GM19397 (cell line): Measurements from ENCODE around the gene C18orf54.
"Not testable (repeated sequence)": the region's sequence is repeated elsewhere in the genome, so short reads cannot be mapped to it uniquely, and the experiment has no call there.

Source experiments
- ATAC-seq: cut with Tn5 transposase; IDR thresholded peaks from one replicate; pipeline ENCODE4 v1.9.1; 2021; ENCODE audit warnings: mild to moderate bottlenecking, moderate library complexity; ENCODE audit not compliant: unreplicated experiment

Gene C18orf54

DNA sequence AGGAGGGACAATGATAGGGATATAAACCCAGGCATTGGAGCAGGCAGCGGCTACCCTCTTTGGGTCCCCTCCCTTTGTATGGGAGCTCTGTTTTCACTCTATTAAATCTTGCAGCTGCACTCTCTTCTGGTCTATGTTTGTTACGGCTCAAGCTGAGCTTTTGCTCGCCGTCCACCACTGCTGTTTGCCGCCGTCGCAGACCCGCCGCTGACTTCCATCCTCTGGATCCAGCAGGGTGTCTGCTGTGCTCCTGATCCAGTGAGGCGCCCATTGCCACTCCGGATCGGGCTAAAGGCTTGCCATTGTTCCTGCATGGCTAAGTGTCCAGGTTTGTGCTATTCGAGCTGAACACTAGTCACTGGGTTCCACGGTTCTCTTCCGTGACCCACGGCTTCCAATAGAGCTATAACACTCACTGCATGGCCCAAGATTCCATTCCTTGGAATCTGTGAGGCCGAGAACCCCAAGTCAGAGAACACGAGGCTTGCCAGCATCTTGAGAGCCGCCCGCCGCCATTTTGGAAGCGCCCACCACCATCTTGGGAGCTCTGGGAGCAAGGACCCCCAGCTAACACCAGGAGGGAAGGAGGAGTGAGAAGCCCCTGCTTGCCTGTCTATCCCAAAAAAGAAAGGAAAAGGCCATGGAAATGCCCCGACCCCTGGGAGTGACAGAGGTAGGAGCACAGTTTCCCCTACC is 29.2 kb downstream of the C18orf54 start:
- not testable (repeated sequence) for ATAC-seq

DNA sequence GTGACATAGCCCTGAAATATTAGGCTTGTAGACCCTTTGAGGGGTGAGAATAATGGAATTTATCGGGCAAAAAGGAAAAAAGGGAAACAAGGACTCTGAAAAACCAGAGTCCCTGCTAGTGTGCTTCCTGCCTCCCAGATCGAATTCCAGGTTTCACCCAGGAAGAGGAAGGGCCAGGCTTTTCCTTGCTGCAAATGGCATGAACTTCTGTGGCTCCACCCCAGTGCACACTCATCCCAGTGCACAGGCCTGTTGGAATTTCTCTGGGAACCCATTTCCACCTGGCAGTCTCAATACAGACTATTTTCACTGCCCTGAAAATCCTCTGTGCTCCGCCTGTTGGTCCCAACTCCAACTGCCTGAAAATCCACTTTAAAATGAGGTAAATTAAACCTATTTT is 29.9 kb downstream of the C18orf54 start:
- no peak for ATAC-seq

DNA sequence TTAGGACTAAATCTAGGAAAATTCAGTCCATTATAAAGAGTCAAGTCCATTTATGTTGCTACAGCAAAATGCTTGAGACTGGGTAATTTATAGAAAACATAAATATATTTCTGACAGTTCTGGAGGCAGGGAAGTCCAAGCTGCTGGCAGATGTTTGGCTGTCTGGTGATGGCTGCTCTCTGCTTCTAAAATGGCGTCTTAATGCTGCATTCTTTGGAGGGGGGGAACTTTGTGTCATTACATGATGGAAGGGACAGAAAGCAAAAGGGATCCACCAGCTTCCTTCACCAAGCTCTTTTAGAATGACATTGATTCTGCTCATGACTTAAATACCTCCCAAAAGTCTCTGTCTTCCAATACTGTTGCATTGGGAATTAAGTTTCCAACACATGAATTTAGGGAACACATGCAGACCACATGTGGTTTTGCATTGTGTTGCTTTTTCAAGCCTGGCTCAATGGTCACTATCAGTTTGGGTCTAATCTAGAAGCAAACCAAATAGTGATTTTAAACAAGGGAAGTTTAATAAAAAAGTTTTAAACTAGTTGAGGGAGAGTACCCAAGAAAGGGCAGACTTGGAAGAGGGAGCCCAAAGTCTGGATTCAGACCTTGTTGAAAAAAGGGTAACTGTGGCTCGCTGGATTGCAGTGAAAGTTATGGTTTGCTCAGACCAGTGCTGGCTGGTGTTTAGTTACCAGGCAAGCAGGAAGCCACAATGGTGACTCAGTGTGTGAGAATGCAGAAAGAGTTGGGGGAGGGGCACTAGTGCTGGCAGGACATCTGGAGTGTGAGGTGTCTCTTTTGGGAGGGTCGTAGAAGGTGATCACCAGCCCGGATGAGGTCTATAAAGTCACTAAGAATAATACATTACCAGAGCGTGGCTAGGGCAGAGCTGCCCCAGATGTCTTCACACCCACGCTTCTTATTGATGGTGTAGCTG is 30.8 kb downstream of the C18orf54 start:
- ATAC-seq: peak; percentile 84

DNA sequence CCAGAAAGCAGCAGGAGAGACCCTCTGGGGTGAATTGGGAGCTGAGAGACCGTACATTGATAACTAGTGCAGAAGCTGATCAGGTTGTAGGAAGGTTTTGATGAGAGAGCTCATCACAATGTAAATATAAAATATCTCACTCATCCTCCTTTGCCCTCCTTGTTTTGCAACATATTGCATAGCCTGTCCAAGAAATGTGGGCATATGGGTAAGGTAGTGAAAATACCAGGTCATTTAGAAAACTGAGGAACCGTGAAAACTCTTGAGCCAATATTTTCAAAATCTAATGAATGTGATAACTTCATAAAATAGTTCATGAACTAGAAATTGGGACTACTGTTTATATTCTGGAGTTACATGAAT is 31.4 kb downstream of the C18orf54 start:
- ATAC-seq: no peak

DNA sequence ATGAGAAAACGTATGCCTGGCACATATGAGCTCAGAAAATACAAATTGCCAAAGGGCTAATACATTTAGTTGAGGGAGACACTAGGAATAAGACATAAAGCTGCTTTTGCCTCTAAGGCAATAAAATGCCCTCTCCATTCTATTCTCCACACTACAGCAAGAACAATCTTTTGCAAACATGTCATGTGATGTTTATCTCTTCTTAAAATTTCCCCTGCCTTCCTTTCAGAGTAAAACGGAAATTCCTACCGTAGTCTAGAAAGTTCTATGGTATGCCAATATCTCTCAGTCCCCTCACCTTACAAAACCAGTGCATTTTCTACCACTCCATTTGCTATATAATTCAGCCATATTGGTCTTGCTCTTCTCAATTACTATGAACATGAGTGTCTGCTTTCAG is 33.1 kb downstream of the C18orf54 start:
- no peak for ATAC-seq

DNA sequence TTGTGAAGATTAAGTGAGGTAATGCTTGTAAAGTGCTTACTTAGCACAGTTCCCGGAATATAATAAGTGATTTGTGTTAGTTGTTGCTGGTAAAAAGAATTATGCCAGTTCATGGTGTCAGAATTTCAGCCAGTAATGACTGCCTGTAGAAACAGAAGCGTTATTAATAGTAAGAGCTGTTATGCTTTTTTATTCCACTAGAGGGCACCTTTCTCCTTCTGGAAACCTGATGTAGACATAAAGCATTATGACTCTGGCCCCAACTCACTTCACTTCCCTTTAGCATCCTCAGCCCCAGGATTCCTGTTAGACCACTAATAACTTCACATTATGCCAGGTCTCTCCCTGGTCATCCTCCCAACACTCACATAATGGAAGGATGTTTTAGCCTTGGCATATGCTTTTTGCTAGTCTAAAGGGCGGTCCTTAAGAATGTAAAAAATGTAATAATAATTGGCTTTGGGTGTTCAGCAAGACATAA is 34.9 kb downstream of the C18orf54 start:
- peak; percentile 65 for ATAC-seq

DNA sequence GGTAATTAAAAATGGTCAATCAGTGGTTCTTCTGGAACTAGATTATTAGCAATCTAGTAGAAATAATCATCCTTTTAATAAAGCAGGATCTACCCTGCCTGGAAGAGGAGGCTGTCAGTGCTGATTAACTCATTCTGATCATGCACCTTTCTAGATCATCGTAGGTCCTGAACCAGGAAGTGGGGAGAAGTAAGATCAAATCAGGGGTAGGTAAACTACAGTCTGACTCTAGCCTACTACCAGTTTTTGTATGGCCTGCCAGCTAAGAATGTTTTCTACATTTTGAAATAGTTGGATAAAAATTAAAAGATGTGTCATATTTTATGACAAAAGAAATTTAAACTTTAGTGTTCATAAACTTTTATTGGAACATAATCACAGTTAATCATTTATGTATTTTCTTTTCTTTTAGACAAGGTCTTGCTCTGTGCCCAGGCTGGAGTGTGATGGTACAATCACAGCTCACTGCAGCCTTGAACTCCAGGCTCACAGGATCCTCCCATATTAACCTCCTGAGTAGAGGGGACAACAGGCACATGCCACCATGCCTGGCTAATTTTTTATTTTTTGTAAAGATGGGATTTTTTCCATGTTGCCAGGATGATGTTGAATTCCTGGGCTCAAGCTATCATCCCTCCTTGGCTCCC is 36.1 kb downstream of the C18orf54 start:
- no peak for ATAC-seq

DNA sequence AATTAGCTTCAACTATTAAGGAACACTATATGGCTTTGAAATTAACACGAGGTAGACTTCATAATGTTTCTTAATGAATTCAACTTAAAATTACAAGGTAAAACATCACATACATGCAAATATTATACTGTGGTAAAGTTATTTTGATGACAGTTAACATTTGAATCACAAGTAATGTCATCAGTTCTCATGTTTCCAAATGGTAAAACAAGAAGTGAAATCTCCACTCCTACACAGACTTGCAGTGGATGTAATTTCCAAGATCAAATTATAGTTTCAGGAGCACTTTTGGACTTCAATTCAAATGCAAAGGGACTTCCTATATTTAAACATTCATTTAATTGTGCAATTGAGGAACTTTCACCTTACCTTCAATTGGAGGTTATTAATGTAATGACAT is 39.1 kb downstream of the C18orf54 start:
- no peak for ATAC-seq

DNA sequence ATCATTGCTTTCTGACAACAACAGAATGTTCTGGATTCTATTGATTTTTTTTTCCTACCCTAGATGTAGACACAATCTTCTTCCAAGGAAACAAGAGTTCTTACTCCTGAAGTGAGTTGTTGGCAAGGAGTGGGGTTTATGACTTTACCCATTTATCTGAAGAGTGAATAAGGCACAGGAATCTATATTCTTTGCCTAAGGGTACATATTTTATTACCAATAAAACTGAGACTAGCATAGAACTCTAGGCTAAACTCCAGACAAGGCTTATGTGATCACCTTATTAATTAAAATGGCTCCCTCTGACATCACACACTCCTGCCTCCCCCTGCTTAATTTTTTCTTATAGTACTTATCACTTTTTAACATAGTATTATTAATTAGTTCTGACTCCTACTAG is 47.6 kb downstream of the C18orf54 start:
- no peak for ATAC-seq

DNA sequence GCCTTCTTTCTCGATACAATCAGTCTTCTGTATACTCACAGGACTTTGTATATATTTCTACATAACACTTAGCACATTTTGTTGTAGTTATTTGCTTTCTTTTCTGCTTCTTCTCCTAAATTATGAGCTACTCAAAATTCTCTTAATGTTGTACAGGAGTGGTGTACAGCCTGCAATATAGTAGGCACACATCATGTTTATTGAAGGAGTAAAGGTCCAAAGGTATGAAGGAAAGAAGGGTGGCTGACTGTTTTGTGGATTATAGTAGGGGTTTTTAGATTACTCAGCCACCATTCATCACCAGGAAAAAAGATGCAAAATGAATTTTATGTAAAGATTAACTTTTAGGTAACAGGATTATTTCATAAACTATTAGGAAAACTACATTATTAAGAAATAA is 54.1 kb downstream of the C18orf54 start:
- no peak for ATAC-seq

DNA sequence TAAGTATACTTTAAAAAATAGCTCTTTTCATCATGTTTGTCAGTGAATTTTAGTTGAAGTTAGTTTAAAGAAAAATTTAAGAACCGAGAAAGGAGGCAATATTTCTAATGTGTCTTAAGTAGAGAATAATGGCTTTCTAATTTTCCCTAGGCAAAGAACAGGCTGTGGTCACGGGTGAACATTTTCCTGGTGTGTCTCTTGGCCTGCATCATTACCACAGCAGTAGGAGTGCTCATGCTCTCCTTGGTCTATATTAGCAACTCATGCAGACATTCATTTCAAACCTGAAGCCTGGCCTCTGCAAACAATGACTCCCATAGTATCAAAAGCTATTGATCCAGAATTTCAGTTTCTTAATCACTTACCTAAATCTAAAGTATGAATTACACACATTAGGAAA is 57.4 kb downstream of the C18orf54 start:
- no peak for ATAC-seq

DNA sequence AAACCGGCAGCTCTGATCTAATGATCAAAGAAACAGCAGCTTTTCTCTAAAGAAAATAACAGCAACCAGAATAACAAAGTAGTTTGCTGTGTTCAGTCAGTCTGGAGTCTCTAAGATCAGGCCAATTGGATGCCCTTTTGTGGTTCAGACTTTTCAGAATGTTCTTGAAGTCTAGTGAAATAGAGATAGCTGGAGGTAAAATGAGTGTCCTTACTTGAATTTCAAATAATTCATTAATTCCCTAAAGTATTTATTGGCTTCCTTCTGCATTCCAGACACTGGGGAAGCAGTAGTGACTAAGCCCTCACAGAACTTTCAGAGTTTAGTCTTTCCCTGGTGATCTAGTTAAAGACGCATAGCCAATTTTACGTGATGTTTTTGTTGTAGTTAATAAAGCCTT is 58.7 kb downstream of the C18orf54 start:
- ATAC-seq: no peak

DNA sequence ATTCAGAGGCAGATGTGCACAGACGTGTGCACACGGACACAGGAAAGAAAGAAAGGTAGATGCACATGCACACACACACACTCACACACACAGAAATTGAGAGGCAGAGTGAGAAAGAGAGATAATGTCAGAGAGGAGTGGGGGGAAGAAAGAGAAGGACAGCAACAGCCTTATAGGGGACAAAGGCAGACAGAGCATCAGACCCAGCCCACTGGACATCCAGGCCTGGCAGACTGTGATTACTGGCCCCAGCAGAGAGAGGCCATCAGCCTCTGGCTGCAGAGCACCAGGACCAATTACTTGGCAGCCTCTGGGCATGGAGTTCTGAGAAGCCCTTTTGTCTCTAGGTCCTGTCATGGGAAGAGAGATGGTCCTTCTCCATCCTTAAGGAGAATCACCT is 66.1 kb downstream of the C18orf54 start:
- ATAC-seq: no peak

DNA sequence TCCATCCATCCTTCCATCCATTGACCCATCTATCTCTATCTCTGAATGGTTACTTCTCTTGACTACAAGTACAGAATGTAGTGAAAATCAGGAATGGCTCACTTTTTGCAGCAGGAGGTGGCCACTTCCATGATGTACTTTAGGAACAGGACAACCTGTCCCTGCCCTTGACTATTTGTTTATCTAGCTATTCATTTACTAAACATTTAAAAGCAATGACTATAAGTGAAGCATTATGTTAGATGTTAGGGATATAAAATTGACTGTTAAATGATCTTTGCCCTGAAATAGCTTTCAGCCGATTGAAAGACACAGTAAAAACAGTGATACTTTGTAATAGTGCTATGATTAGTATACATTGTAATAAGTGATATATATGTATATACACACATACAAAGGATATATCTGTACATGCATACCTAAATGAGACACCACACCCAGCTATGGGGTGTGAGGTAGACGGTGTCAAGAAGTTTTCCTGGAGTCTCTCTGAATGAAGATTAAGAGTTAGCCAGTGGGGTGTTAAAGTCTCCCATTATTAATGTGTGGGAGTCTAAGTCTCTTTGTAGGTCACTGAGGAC is 68.5 kb downstream of the C18orf54 start:
- ATAC-seq: no peak
